Rectal smooth muscle tissue (tissue), 1 donor: ENCODE results near the gene OCEL1.
A peak's percentile ranks its signal among the peaks of the same experiment; 100 is the strongest.

Experiments
- H3K27ac ChIP-seq: one replicate; pipeline ENCODE4 v1.7.0; 2013; ENCODE audit warnings: low read depth, low read length, inconsistent platforms
- H3K27me3 ChIP-seq: one replicate; pipeline ENCODE4 v1.7.0; 2013; ENCODE audit warnings: low read length; ENCODE audit not compliant: control insufficient read depth, insufficient read depth
- H3K36me3 ChIP-seq: one replicate; pipeline ENCODE4 v1.7.0; 2013; ENCODE audit warnings: low read length; ENCODE audit not compliant: control insufficient read depth, insufficient read depth
- H3K4me1 ChIP-seq: one replicate; pipeline ENCODE4 v1.7.0; 2013; ENCODE audit warnings: low read length; ENCODE audit not compliant: control insufficient read depth, insufficient read depth
- H3K4me3 ChIP-seq: one replicate; pipeline ENCODE4 v1.7.0; 2013; ENCODE audit warnings: low read length
- H3K9ac ChIP-seq: one replicate; pipeline ENCODE4 v1.7.0; 2013; ENCODE audit warnings: low read length

Gene OCEL1

DNA sequence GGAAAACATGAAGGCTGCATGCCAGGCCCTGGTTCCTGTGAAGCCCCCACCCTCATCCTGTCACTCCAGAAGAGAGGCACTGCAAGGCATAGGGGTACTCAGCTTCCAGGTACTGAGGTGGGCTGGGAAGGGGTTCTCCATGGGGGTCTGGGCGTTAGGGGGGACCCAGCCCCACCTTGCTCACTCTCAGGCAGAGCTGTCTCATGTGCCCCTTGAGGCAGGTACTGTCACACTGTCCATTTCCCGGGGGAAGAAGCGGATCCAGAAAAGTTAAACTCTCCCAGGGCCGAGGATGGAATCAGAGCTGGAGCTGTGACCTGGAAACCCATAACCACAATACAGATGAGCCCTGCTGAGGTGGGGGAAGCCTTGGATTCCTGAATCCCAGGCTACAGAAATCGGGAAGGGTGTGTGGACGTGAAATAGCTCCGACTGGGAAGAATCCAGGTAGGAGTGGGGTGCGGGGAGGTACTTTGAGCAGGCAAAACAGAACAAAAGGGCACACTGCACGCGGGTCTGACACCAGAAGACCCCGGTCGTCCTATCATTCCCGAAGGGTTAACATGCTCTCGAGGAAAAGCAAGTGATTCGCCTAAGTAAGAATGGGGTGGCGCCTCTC is 11.4 kb upstream of the OCEL1 start:
- H3K27me3 ChIP-seq: no peaks in the 10 kb centered on the region
- peaks cover 21% of the 10 kb centered on the region for H3K36me3 ChIP-seq
- peak overlapping the region; percentile 93 for H3K4me3 ChIP-seq

DNA sequence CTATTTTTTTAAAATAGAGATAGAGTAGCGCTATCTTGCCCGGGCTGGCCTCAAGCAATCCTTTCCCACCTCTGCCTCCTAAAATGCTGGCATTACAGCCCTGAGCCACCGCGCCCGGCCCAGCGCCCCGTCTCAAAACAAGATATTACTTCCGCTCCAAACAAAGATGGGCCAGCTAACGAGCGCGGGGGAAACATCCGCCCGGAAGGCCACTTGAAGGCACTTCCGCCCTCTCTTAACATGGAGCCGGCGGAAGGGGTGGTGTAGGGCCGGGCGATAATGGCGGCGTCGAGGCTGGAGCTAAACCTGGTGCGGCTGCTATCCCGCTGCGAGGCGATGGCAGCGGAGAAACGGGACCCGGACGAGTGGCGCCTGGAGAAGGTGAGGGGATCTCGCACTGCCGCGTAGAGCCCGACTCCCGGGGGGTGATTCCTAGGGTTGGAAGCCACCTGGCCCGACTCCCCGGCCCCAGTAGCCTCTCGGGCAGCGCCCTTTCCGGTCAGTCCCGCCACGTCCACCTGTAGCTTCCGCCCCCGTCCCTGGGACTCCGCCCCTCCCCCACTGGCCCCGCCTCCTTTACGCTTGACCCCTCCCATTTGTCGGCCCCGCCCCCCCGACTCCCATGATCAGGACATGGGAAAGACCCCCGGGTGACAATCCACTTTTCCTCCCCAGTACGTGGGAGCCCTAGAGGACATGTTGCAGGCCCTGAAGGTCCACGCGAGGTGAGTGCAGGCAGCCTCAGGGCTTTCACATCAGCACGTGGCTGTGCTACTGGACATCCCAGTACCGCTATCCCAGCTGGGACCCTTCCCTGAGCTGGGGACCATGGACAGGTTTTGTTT is 10.7 kb upstream of the OCEL1 start, which contains the start of gene USE1:
TSS of gene USE1 (plus strand) at position 231 of the 845 bp plus-strand sequence. CDS start at position 280, 49 bp downstream.
- Histone ChIP-seq H3K4me3 (peak within 1 kb of the TSS; percentile 93), H3K4me1 (peaks cover 6% of the 10 kb centered on the region), H3K9ac (peak within 1 kb of the TSS; percentile 93), H3K36me3 (peaks cover 15% of the 10 kb centered on the region), H3K27ac (peak within 1 kb of the TSS; percentile 93), H3K27me3 (no peaks in the 10 kb centered on the region)

More for the DNA sequence above, 11.4 kb upstream of the OCEL1 start:
- peaks cover 6% of the 10 kb centered on the region for H3K4me1 ChIP-seq
- H3K27ac ChIP-seq: peak overlapping the region; percentile 93
- peak overlapping the region; percentile 43 for H3K9ac ChIP-seq

DNA sequence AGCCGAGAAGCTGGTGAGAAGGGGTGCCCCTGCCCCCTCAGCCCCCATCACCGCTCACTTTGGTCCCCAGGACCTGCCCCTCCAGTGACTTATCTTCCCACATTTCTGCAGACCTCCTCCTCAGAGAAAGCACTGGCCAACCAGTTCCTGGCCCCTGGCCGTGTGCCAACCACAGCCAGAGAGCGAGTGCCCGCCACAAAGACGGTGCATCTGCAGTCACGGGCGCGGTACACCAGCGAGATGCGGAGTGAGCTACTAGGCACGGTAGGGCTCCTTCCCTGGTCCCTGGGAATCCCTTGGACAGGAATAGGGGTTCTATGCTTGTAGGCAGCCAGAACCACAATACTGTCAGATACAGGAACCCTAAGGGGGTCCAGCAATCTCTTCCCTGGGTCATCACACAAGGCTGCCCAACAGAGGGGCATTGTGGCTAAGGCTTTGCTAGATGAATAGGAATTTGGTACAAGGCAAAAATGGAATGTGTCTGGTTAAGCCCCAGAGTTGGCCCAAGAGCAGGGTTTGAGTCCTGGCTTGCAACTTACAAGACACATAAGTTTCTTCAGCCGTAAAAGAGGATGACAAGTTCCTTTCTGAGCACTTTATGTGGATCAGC is 9.9 kb upstream of the OCEL1 start:
- H3K27me3 ChIP-seq: no peaks in the 10 kb centered on the region
- H3K4me3 ChIP-seq: peak overlapping the region; percentile 93
- H3K4me1 ChIP-seq: peaks cover 6% of the 10 kb centered on the region
- H3K36me3 ChIP-seq: peaks cover 14% of the 10 kb centered on the region
- H3K27ac ChIP-seq: no peak overlapping the region
- H3K9ac ChIP-seq: no peak overlapping the region

DNA sequence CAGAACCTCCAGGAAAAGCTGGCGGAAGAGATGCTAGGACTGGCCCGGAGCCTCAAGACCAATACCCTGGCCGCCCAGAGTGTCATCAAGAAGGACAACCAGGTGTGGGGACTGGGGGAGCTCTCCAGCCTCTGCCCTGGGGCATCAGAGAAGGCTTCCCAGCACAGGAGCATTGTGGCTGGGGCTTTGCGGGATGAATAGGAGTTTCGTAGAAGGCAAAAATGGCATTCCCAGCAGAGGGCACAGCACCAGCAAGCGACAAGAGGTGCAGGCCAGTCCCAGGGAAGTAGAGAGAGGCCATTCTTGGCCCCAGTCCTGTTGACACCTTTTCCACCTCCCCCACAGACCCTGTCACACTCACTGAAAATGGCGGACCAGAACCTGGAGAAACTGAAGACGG is 6.7 kb upstream of the OCEL1 start:
- H3K27me3 ChIP-seq: no peaks in the 10 kb centered on the region
- H3K27ac ChIP-seq: no peak overlapping the region
- peaks cover 6% of the 10 kb centered on the region for H3K4me1 ChIP-seq
- H3K4me3 ChIP-seq: no peak overlapping the region
- no peak overlapping the region for H3K9ac ChIP-seq
- peaks cover 8% of the 10 kb centered on the region for H3K36me3 ChIP-seq

DNA sequence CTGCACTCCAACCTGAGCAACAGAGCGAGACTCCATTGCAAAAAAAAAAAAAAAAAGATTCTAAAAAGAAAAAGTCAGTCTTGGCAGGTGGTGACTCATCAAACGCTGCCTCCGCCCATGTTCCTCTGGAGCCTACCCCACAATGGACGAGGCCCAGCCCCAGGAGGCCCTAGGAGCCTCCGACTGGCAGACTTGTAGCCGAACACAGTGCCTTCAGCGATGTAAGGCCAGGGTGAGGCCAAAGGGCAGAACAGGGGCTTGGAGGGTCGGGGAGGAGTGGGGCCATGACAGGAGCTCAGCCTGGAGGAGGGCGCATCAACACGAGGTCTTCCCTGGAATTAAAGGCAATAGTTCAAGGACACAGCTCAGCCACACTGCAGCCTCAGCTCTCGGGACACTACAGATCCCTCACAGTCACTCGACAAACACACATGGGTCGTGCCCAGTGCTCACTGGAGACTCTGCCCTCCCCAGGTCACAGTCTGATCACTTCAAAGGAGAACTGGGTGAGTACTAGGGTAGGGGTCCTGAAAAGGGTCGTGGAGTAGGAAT is 5.7 kb upstream of the OCEL1 start:
- no peak overlapping the region for H3K4me3 ChIP-seq
- H3K27me3 ChIP-seq: no peaks in the 10 kb centered on the region
- H3K9ac ChIP-seq: no peak overlapping the region
- peaks cover 3% of the 10 kb centered on the region for H3K4me1 ChIP-seq
- peaks cover 8% of the 10 kb centered on the region for H3K36me3 ChIP-seq
- H3K27ac ChIP-seq: no peak overlapping the region

DNA sequence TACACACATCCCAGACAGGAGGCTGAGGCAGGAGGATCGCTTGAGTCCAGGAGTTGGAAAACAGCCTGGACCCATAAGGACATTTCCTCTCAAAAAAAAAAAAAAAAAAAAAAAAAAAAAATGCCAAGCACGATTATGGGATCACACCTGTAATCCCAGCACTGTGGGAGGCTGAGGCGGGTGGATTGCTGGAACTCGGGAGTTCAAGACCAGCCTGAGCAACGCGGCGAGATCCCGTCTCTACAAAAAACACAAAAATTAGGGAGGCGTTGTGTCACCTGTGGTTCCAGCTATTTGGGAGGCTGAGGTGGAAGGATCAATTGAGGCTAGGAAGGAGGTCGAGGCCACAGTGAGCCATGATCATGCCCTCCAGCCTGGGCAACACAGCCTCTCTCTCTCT is 973 bp upstream of the OCEL1 start:
- Histone ChIP-seq H3K27me3 (no peaks in the 10 kb centered on the region), H3K4me3 (no peak overlapping the region), H3K9ac (no peak overlapping the region), H3K27ac (no peak overlapping the region), H3K36me3 (peaks cover 5% of the 10 kb centered on the region), H3K4me1 (no peaks in the 10 kb centered on the region)

DNA sequence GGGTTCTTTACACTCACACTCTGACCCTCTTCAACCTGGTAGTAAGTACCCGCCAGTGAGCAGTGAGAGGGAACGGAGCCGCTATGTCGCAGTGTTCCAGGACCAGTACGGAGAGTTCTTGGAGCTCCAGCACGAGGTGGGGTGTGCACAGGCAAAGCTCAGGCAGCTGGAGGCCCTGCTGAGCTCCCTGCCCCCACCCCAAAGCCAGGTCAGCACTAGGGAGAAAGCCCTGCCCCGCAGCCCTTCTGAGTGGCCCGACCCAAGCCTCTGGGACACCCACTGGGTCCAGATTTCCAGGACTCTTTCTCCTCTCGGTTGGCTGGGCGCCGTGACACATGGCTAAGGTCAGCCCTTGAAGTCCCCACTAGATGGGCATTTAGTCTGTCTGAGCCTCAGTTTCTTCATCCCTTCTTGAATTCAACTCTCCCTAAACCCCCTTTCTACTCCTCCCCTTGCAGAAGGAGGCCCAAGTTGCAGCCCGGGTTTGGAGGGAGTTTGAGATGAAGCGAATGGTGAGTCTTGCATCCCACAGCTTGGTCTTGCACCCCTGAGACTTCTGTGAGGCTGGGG is 1.9 kb downstream of the OCEL1 start:
- Histone ChIP-seq H3K36me3 (peaks cover 17% of the 10 kb centered on the region), H3K4me3 (no peak overlapping the region), H3K27ac (no peak overlapping the region), H3K9ac (no peak overlapping the region), H3K4me1 (no peaks in the 10 kb centered on the region), H3K27me3 (no peaks in the 10 kb centered on the region)

DNA sequence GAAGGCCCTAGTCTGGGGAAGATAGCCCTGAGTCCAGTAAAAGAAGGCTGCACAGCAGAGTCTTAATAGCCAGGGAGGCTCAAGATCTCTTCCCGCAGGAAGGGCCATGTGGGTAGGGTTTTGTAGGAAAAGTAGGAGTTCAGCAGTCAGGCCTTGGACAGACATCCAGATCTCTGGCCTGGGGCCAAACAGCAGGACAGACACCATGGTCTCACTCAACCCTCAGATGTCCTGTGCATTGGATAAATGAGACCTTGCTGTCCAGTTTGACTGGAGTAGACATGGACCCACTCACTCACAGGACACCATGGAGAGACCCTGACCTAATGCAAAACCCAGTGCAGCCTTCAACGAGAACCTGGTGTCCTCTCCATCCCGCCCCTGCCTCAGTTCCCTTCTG is 3.9 kb downstream of the OCEL1 start:
- no peak overlapping the region for H3K4me3 ChIP-seq
- peak overlapping the region; percentile 45 for H3K9ac ChIP-seq
- H3K4me1 ChIP-seq: peaks cover 2% of the 10 kb centered on the region
- H3K27me3 ChIP-seq: no peaks in the 10 kb centered on the region
- no peak overlapping the region for H3K27ac ChIP-seq
- peaks cover 17% of the 10 kb centered on the region for H3K36me3 ChIP-seq

DNA sequence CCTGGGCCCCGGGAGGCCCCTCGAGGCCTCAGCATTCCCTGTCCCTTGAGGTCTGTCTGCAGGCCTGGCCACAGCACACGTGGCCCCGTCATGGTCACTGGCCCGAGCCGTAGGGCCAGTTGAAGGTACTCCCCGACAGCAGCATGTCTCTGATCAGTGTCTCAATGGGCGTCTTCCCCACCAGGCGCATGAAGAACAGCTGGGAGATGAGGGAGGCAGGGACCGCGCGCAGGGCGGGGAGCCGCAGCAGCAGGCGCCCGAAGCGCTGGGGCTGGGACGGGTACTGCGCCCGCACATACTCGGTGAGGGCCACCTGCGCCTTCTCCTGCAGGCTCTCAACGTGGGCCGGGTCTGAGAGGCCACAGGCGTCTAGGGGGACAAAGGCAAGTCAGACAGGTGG is 6.2 kb downstream of the OCEL1 start:
- H3K27ac ChIP-seq: no peak overlapping the region
- H3K4me3 ChIP-seq: no peak overlapping the region
- H3K27me3 ChIP-seq: no peaks in the 10 kb centered on the region
- H3K36me3 ChIP-seq: peaks cover 17% of the 10 kb centered on the region
- peaks cover 6% of the 10 kb centered on the region for H3K4me1 ChIP-seq
- H3K9ac ChIP-seq: no peak overlapping the region

DNA sequence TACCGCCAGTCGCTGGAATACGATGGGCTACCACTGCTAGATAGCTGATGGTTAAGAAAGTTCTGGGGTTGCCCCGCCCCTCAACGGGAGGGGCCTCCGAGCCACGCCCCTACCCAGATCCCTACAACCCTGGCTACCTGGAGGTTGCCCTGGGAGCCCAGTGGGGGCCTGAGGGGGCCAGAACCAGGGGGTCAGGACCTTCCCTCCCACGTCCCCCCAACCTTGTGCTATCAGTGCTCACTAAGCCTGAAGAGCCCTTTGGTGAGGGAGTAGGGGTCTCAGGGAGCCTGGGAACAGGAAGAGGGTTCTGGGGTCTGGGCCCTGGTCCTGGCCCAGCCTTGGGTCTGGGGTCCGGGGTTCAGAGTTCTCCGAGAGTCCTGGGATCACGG is 8.9 kb downstream of the OCEL1 start:
- Histone ChIP-seq H3K27me3 (no peaks in the 10 kb centered on the region), H3K4me3 (peak overlapping the region; percentile 61), H3K27ac (peak overlapping the region; percentile 64), H3K9ac (no peak overlapping the region), H3K36me3 (peaks cover 20% of the 10 kb centered on the region), H3K4me1 (peaks cover 6% of the 10 kb centered on the region)

DNA sequence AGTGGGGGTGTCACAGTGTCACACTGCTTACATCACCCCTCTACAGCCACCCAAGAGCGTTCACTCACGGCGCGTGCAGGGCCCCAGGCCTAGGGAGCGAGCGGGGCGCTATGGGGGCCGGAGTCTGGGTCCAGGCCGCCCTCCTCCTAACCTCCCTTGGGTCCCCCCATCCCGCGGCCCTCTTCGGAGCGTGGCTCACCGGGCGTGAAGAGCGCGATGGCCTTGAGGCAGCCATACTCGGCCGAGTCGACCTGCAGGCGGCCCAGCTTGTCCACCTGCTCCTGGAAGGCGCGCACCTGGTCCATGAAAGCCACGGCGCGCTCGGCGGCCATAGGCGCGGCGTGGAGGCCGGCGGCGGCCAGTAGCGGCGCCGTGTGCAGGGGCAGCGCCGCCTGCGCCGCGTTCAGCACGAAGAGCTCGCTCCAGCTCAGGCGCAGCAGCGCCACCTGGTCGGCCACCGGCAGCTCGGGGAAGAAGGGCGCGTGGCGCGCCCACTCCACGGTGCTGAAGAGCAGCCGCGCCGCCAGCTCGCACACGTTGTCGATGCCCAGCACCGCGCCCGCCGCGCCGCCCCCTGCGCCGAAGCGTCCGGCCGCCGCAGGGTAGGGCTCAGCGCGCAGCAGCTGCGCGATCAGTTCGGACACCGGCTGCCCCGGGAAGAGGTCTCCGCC is 9.4 kb downstream of the OCEL1 start:
- Histone ChIP-seq H3K27ac (peak overlapping the region; percentile 64), H3K36me3 (peaks cover 20% of the 10 kb centered on the region), H3K27me3 (no peaks in the 10 kb centered on the region), H3K4me3 (peak overlapping the region; percentile 61), H3K9ac (peak overlapping the region; percentile 4), H3K4me1 (peaks cover 6% of the 10 kb centered on the region)
